22Rv1 (cell line): ENCODE measurements around the gene TMBIM4.
"Not testable (repeated sequence)": the region's sequence is repeated elsewhere in the genome, so short reads cannot be mapped to it uniquely, and the experiment has no call there.

Source experiments
- ZFX ChIP-seq: fragments of 450-650 bp; IDR thresholded peaks from 2 replicates; pipeline ENCODE4 v1.6.1; 2017; ENCODE audit warnings: antibody characterized with exemption, borderline replicate concordance
- TF ChIP-seq, protein P1 (sequence below): fragments of 450-650 bp; IDR thresholded peaks from 2 replicates; pipeline ENCODE4 v1.5.1; 2017; ENCODE audit warnings: mild to moderate bottlenecking

DNA sequence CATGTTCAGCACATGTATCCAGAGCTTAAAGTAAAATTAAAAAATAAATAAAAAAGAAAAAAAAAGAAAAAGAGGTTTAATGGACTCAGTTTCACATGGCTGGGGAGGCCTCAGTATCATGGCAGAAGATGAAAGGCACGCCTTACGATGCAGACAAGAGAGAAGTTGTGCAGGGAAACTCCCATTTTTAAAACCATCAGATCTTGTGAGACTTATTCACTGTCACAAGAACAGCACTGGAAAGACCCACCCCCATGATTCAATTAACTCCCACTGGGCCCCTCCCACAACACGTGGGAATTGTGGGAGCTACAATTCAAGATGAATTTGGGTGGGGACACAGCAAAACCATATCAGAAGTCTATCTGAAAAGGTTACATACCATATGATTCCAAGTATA is 43.2 kb upstream of the TMBIM4 start:
- TF ChIP-seq, protein P1, sequence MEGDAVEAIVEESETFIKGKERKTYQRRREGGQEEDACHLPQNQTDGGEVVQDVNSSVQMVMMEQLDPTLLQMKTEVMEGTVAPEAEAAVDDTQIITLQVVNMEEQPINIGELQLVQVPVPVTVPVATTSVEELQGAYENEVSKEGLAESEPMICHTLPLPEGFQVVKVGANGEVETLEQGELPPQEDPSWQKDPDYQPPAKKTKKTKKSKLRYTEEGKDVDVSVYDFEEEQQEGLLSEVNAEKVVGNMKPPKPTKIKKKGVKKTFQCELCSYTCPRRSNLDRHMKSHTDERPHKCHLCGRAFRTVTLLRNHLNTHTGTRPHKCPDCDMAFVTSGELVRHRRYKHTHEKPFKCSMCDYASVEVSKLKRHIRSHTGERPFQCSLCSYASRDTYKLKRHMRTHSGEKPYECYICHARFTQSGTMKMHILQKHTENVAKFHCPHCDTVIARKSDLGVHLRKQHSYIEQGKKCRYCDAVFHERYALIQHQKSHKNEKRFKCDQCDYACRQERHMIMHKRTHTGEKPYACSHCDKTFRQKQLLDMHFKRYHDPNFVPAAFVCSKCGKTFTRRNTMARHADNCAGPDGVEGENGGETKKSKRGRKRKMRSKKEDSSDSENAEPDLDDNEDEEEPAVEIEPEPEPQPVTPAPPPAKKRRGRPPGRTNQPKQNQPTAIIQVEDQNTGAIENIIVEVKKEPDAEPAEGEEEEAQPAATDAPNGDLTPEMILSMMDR: not testable (repeated sequence)
- not testable (repeated sequence) for TF ChIP-seq ZFX
